GM19397 (cell line): Measurements from ENCODE around the gene ZNF599.
A peak's percentile ranks its signal among the peaks of the same experiment; 100 is the strongest.
"Not testable (repeated sequence)": the region's sequence is repeated elsewhere in the genome, so short reads cannot be mapped to it uniquely, and the experiment has no call there.

Source experiments
- ATAC-seq: cut with Tn5 transposase; IDR thresholded peaks from one replicate; pipeline ENCODE4 v1.9.1; 2021; ENCODE audit warnings: mild to moderate bottlenecking, moderate library complexity; ENCODE audit not compliant: unreplicated experiment

The ZNF599 gene

GRCh38 chr19:34772697-34773554 lies at the start of gene ZNF599:
Gene ZNF599, minus strand, starts transcription at chr19:34773215. Its CDS starts 374 bp downstream, at chr19:34772841.
- peak; percentile 98 for ATAC-seq

GRCh38 chr19:34818270-34818669 lies 45.3 kb upstream of the ZNF599 start:
- no peak for ATAC-seq

- ATAC-seq, result no peak
These were observed 43.7 kb upstream of the ZNF599 start for GRCh38 chr19:34816708-34817107.

- ATAC-seq, result no peak
These were observed 35.6 kb upstream of the ZNF599 start for GRCh38 chr19:34808566-34808965.

- ATAC-seq, result no peak
These were observed 34.2 kb upstream of the ZNF599 start for GRCh38 chr19:34806976-34807860.

- ATAC-seq, result no peak
These were observed 31.1 kb upstream of the ZNF599 start for GRCh38 chr19:34804115-34804514.

GRCh38 chr19:34796953-34797352 lies 23.9 kb upstream of the ZNF599 start:
- not testable (repeated sequence) for ATAC-seq

- ATAC-seq, result no peak
These were observed 21.3 kb upstream of the ZNF599 start for GRCh38 chr19:34794066-34794960.

- no peak for ATAC-seq
These were observed 20.6 kb upstream of the ZNF599 start for GRCh38 chr19:34793565-34793964.

- ATAC-seq, result no peak
These were observed 15.1 kb upstream of the ZNF599 start for GRCh38 chr19:34788074-34788473.

GRCh38 chr19:34787059-34787824 lies 14.2 kb upstream of the ZNF599 start:
- ATAC-seq, result no peak

GRCh38 chr19:34786236-34786635 lies 13.2 kb upstream of the ZNF599 start:
- no peak for ATAC-seq

- no peak for ATAC-seq
These were observed 6.6 kb upstream of the ZNF599 start for GRCh38 chr19:34779652-34780051.

GRCh38 chr19:34778342-34778741 lies 5.3 kb upstream of the ZNF599 start:
- ATAC-seq, result no peak

- no peak for ATAC-seq
These were observed 1.8 kb upstream of the ZNF599 start for GRCh38 chr19:34774857-34775256.

- no peak for ATAC-seq
These were observed 495 bp upstream of the ZNF599 start for GRCh38 chr19:34773555-34773864.

GRCh38 chr19:34767951-34768350 lies 5.1 kb downstream of the ZNF599 start:
- no peak for ATAC-seq

- no peak for ATAC-seq
These were observed 6.6 kb downstream of the ZNF599 start for GRCh38 chr19:34766386-34766785.

GRCh38 chr19:34759218-34759917 lies 13.6 kb downstream of the ZNF599 start:
- ATAC-seq, result no peak

- ATAC-seq, result no peak
These were observed 15.6 kb downstream of the ZNF599 start for GRCh38 chr19:34757441-34757840.
